ENCODE measurements around the gene ABCG8. TPM values are rescaled to one million over a fixed set of nuclear protein-coding genes. Genes with fewer than 3 reads are reported as not detected.

ABCG8 gene
- polyA plus RNA-seq (2012; rRNA removed), result not detected in 2 replicates
- not detected in 2 replicates for polyA plus RNA-seq (2012; cell fraction: cytosol; rRNA removed)
- not detected in 2 replicates for polyA plus RNA-seq (2012; cell fraction: nucleus; rRNA removed)

DNA sequence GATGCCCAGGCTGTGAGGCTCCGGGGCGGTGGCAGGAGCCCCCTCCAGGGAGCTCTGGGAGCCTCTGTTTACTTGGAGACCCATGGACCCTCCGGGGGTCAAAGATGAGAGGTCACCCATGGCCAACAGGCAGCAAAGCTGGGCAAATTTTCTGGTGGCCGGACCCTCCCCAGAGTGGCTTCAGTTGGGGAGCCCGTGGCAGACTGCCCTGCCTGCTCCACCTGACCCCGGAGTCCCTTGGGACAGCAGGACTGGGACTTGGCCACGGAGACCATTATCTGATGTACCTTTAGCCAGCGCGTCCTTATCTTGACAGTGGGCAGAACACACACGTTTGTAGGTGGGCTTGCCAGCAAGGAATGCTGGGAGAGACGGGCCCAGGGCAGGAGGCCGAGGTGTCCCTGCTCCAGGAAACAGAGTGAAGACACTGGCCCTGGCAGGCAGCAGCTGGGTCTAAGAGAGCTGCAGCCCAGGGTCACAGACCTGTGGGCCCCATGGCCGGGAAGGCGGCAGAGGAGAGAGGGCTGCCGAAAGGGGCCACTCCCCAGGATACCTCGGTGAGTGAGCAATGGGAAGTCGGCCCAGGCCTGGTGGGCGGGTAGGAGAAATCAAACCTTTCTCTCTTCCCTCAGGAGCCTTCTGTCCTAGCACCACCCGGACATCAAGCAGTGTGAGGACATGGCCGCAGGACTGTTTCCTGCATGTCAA, at the start of gene ABCG8, which contains the start of gene ABCG5:
Gene ABCG8, plus strand, starts transcription at position 412 of the 708 bp plus-strand sequence. Its CDS starts 83 bp downstream, at position 495.
Gene ABCG5, minus strand, starts transcription at position 280 of the 708 bp plus-strand sequence. Its CDS starts 160 bp downstream, at position 120.
- no peak within 1 kb of the TSS for H3K4me2 ChIP-seq
- POLR2A ChIA-PET, result no interaction called here
- H3K9ac ChIP-seq, result no peak within 1 kb of the TSS
- H4K20me1 ChIP-seq (ENCODE audit: insufficient read depth), result no peaks in the 10 kb centered on the region
- no peaks in the 10 kb centered on the region for H3K79me2 ChIP-seq (ENCODE audit: insufficient read depth)
- TF ChIP-seq ELF1 (IDR thresholded peaks at IDR 0.05) (no peak), NFIC (IDR thresholded peaks at IDR 0.05; ENCODE audit: borderline replicate concordance) (no peak), EP300 (IDR thresholded peaks at IDR 0.05; ENCODE audit: borderline replicate concordance in 1 of 2, low read depth in 1 of 2, low read length in 1 of 2) (no peak), MXI1 (IDR thresholded peaks at IDR 0.05; ENCODE audit: low read depth, low read length) (no peak)
- H3K4me1 ChIP-seq (ENCODE audit: control insufficient read depth in 1 of 2, insufficient read depth in 2 of 2, low read depth in 1 of 2, low read length in 1 of 2), result peaks cover 0 to 3% of the 10 kb centered on the region in 2 experiments; a peak in 1 of 4 replicates
- no peaks in the 10 kb centered on the region for H3K9me2 ChIP-seq
- no peaks in the 10 kb centered on the region for H3K9me3 ChIP-seq
- no peak within 1 kb of the TSS for H2AFZ ChIP-seq (ENCODE audit: low read depth)
- CTCF ChIA-PET, result interaction anchor here (2.2 kb wide), 1 partner anchor 39 kb away, joined by 5 read pairs; no protein-coding TSS in a partner anchor
- H3K27ac ChIP-seq (ENCODE audit: low read depth in 2 of 2, low read length in 1 of 2), result no peak within 1 kb of the TSS
- no peaks in the 10 kb centered on the region for H3K36me3 ChIP-seq (replicated peaks in 1 of 2; ENCODE audit: control insufficient read depth in 1 of 2, insufficient read depth in 2 of 2, low read length in 1 of 2)
- no peak within 1 kb of the TSS for H3K4me3 ChIP-seq (ENCODE audit: low read depth in 2 of 2, low read length in 1 of 2)
- peaks cover 48% of the 10 kb centered on the region for H3K27me3 ChIP-seq (ENCODE audit: insufficient read depth)
- 82% methylated on average over 17 of the region's 20 CpGs for WGBS (ENCODE audit: low lambda C conversion rate)
- H3F3A ChIP-seq (replicated peaks; ENCODE audit: insufficient read depth), result no peaks in the 10 kb centered on the region
- DNase-seq, result no peak

DNA sequence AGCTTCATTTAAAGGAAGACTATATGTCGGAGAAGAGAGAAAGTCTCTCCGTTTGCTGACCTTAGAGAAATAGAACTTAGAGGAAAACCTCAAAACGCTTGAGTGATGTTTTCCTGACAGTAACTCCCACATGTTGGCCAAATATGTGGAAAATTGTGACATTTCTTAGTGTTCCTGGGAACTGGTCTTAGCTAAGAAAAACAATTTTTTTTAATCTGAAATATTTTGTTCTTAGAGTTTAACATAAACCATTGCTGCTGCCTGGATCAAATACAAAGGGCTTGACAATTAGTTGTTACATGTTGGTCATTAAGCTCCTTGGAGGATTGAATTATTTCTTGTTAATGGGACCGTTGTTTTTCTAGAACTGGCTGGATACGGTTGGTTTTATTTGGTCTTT, 48.6 kb upstream of the ABCG8 start:
- H3K4me2 ChIP-seq, result no peak overlapping the region
- peaks cover 21 to 50% of the 10 kb centered on the region in 2 experiments for H3K36me3 ChIP-seq (replicated peaks in 1 of 2; ENCODE audit: control insufficient read depth in 1 of 2, insufficient read depth in 2 of 2, low read length in 1 of 2)
- no peak for DNase-seq
- H3F3A ChIP-seq (replicated peaks; ENCODE audit: insufficient read depth), result peaks cover 8% of the 10 kb centered on the region
- TF ChIP-seq, protein P1, sequence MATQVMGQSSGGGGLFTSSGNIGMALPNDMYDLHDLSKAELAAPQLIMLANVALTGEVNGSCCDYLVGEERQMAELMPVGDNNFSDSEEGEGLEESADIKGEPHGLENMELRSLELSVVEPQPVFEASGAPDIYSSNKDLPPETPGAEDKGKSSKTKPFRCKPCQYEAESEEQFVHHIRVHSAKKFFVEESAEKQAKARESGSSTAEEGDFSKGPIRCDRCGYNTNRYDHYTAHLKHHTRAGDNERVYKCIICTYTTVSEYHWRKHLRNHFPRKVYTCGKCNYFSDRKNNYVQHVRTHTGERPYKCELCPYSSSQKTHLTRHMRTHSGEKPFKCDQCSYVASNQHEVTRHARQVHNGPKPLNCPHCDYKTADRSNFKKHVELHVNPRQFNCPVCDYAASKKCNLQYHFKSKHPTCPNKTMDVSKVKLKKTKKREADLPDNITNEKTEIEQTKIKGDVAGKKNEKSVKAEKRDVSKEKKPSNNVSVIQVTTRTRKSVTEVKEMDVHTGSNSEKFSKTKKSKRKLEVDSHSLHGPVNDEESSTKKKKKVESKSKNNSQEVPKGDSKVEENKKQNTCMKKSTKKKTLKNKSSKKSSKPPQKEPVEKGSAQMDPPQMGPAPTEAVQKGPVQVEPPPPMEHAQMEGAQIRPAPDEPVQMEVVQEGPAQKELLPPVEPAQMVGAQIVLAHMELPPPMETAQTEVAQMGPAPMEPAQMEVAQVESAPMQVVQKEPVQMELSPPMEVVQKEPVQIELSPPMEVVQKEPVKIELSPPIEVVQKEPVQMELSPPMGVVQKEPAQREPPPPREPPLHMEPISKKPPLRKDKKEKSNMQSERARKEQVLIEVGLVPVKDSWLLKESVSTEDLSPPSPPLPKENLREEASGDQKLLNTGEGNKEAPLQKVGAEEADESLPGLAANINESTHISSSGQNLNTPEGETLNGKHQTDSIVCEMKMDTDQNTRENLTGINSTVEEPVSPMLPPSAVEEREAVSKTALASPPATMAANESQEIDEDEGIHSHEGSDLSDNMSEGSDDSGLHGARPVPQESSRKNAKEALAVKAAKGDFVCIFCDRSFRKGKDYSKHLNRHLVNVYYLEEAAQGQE (IDR thresholded peaks at IDR 0.05; ENCODE audit: low read depth, low read length), result no peak
- no peak for TF ChIP-seq GABPA (IDR thresholded peaks at IDR 0.05; ENCODE audit: low read depth)
- TF ChIP-seq TCF12 (IDR thresholded peaks at IDR 0.05), result no peak
- no peak for TF ChIP-seq YY1 (IDR thresholded peaks at IDR 0.05; ENCODE audit: low read depth)
- TF ChIP-seq RAD21 (IDR thresholded peaks at IDR 0.05; ENCODE audit: low read length), result no peak
- no peak for TF ChIP-seq SMC3 (IDR thresholded peaks at IDR 0.05; ENCODE audit: low read depth, low read length)
- TF ChIP-seq TEAD4 (IDR thresholded peaks at IDR 0.05; ENCODE audit: borderline replicate concordance, insufficient read depth), result no peak
- TF ChIP-seq RCOR1 (IDR thresholded peaks at IDR 0.05; ENCODE audit: low read length), result no peak
- no peak for TF ChIP-seq FOXM1 (IDR thresholded peaks at IDR 0.05; ENCODE audit: low read depth)
- no peak for TF ChIP-seq NRF1 (IDR thresholded peaks at IDR 0.05; ENCODE audit: low read depth, low read length)
- TF ChIP-seq, protein P2, sequence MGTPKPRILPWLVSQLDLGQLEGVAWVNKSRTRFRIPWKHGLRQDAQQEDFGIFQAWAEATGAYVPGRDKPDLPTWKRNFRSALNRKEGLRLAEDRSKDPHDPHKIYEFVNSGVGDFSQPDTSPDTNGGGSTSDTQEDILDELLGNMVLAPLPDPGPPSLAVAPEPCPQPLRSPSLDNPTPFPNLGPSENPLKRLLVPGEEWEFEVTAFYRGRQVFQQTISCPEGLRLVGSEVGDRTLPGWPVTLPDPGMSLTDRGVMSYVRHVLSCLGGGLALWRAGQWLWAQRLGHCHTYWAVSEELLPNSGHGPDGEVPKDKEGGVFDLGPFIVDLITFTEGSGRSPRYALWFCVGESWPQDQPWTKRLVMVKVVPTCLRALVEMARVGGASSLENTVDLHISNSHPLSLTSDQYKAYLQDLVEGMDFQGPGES (IDR thresholded peaks at IDR 0.05; ENCODE audit: low read depth, low read length), result no peak
- H3K4me3 ChIP-seq (ENCODE audit: low read depth in 2 of 2, low read length in 1 of 2), result no peak overlapping the region
- ChIA-PET POLR2A (no interaction called here), CTCF (interaction anchor here (0.8 kb wide), 1 partner anchor 8 kb away, joined by 3 read pairs; no protein-coding TSS in a partner anchor)
- H3K4me1 ChIP-seq (ENCODE audit: control insufficient read depth in 1 of 2, insufficient read depth in 2 of 2, low read depth in 1 of 2, low read length in 1 of 2), result no peaks in the 10 kb centered on the region
- no peak overlapping the region for H3K9ac ChIP-seq
- H3K79me2 ChIP-seq (ENCODE audit: insufficient read depth), result no peaks in the 10 kb centered on the region
- no peaks in the 10 kb centered on the region for H3K27me3 ChIP-seq (ENCODE audit: insufficient read depth)
- no peak overlapping the region for H3K27ac ChIP-seq (ENCODE audit: low read depth in 2 of 2, low read length in 1 of 2)
- H3K9me2 ChIP-seq, result no peaks in the 10 kb centered on the region
- no peak overlapping the region for H2AFZ ChIP-seq (ENCODE audit: low read depth)
- H3K9me3 ChIP-seq, result no peaks in the 10 kb centered on the region
- H4K20me1 ChIP-seq (ENCODE audit: insufficient read depth), result no peaks in the 10 kb centered on the region
- 92% methylated on average over 5 of the region's 5 CpGs for WGBS (ENCODE audit: low lambda C conversion rate)
